Measurements from ENCODE around the gene PC. TPM values are rescaled to one million over a fixed set of nuclear protein-coding genes. Genes with fewer than 3 reads are reported as not detected.

The PC gene
- total and polyA plus RNA-seq, 10 donors = 3.4 to 8.8 (median 5.3) TPM

GRCh38 chr11:66867425-66868040 is 90.7 kb downstream of the PC start:
- no peaks in the 10 kb centered on the region for H3K27me3 ChIP-seq (replicated peaks in 1 of 7)
- H3K27ac ChIP-seq = no peak overlapping the region
- intact Hi-C loops (cut with DNase I; ENCODE audit: low total_unique reads) = no loop called here
- H3K36me3 ChIP-seq = peaks cover 0 to 16% (median 0%) of the 10 kb centered on the region in 6 donors
- H3K4me1 ChIP-seq = peaks cover 0 to 26% (median 15%) of the 10 kb centered on the region in 6 donors
- DNase-seq = no peak
- H3K9me3 ChIP-seq = no peaks in the 10 kb centered on the region
- 68 to 90% (median 87%) methylated on average over 13 to 14 of the region's 14 CpGs for WGBS, 5 donors
- no peak for TF ChIP-seq POLR2A (IDR thresholded peaks at IDR 0.05)
- TF ChIP-seq POLR2AphosphoS5 (IDR thresholded peaks at IDR 0.05) = no peak
- TF ChIP-seq CTCF (IDR thresholded peaks at IDR 0.05 in 8 of 11, conservative IDR thresholded peaks at IDR 0.05 in 3 of 11) = no peak
- no peak overlapping the region for H3K4me3 ChIP-seq

- intact Hi-C loops (cut with DNase I; ENCODE audit: low total_unique reads) = no loop called here
- no peak for DNase-seq
- Histone ChIP-seq H3K9me3 (no peaks in the 10 kb centered on the region), H3K36me3 (peaks cover 0 to 15% (median 0%) of the 10 kb centered on the region in 6 donors), H3K27me3 (replicated peaks in 1 of 7) (no peaks in the 10 kb centered on the region), H3K27ac (no peak overlapping the region), H3K4me3 (no peak overlapping the region), H3K4me1 (peaks cover 0 to 26% (median 15%) of the 10 kb centered on the region in 6 donors)
- no peak for TF ChIP-seq POLR2A (IDR thresholded peaks at IDR 0.05)
- no peak for TF ChIP-seq CTCF (IDR thresholded peaks at IDR 0.05 in 8 of 11, conservative IDR thresholded peaks at IDR 0.05 in 3 of 11)
- no peak for TF ChIP-seq POLR2AphosphoS5 (IDR thresholded peaks at IDR 0.05)
- WGBS, 5 donors = 84 to 95% (median 90%) methylated on average over 6 to 7 of the region's 7 CpGs
These were observed 91.6 kb downstream of the PC start for GRCh38 chr11:66866511-66866986.

GRCh38 chr11:66866007-66866406 is 92.2 kb downstream of the PC start:
- no peak overlapping the region for H3K27ac ChIP-seq
- peaks cover 0 to 26% (median 15%) of the 10 kb centered on the region in 6 donors for H3K4me1 ChIP-seq
- no peaks in the 10 kb centered on the region for H3K27me3 ChIP-seq (replicated peaks in 1 of 7)
- DNase-seq = no peak
- no peaks in the 10 kb centered on the region for H3K9me3 ChIP-seq
- WGBS, 5 donors = 93 to 94% (median 94%) methylated on average over 6 to 23 of the region's 23 CpGs
- peaks cover 0 to 10% (median 0%) of the 10 kb centered on the region in 6 donors for H3K36me3 ChIP-seq
- no peak overlapping the region for H3K4me3 ChIP-seq
- no peak for TF ChIP-seq CTCF (IDR thresholded peaks at IDR 0.05 in 8 of 11, conservative IDR thresholded peaks at IDR 0.05 in 3 of 11)
- TF ChIP-seq POLR2A (IDR thresholded peaks at IDR 0.05) = no peak
- TF ChIP-seq POLR2AphosphoS5 (IDR thresholded peaks at IDR 0.05) = no peak
- intact Hi-C loops (cut with DNase I; ENCODE audit: low total_unique reads) = no loop called here

GRCh38 chr11:66864924-66865697 is 93.1 kb downstream of the PC start:
- no peak overlapping the region for H3K4me3 ChIP-seq
- no peaks in the 10 kb centered on the region for H3K27me3 ChIP-seq (replicated peaks in 1 of 7)
- TF ChIP-seq POLR2AphosphoS5 (IDR thresholded peaks at IDR 0.05) (no peak), POLR2A (IDR thresholded peaks at IDR 0.05) (no peak), CTCF (IDR thresholded peaks at IDR 0.05 in 8 of 11, conservative IDR thresholded peaks at IDR 0.05 in 3 of 11) (no peak)
- intact Hi-C loops (cut with DNase I; ENCODE audit: low total_unique reads) = no loop called here
- DNase-seq = no peak
- WGBS, 5 donors = 86 to 90% (median 89%) methylated on average over 12 to 23 of the region's 23 CpGs
- H3K4me1 ChIP-seq = peaks cover 0 to 31% (median 19%) of the 10 kb centered on the region in 6 donors
- H3K27ac ChIP-seq = peak overlapping the region in 3 of 8 donors; percentile 28 to 48 (median 44)
- H3K36me3 ChIP-seq = peaks cover 0 to under 1% (median 0%) of the 10 kb centered on the region in 6 donors
- no peaks in the 10 kb centered on the region for H3K9me3 ChIP-seq
